Keratinocyte (primary cell): Measurements from ENCODE around the gene SARNP.

Source experiments
- EZH2 ChIP-seq: IDR thresholded peaks from one replicate; pipeline ENCODE4 v1.6.1; 2012; ENCODE audit warnings: inconsistent platforms, mild to moderate bottlenecking, low read length, moderate library complexity
- TF ChIP-seq, protein P1 (sequence below), 3 experiments: IDR thresholded peaks in 1 of 3; conservative IDR thresholded peaks in 1 of 3; optimal IDR thresholded peaks in 1 of 3; 2 replicates in 2 of 3; 3 replicates in 1 of 3; pipeline versions ENCODE3 to v1.5.1; 2011; ENCODE audit warnings: low read length in 3 of 3, mild to moderate bottlenecking in 3 of 3, moderate library complexity in 2 of 3, control low read depth in 1 of 3, inconsistent platforms in 1 of 3; ENCODE audit not compliant: insufficient read depth in 2 of 3; ENCODE audit errors: extremely low read depth in 1 of 3

- TF ChIP-seq, protein P1, sequence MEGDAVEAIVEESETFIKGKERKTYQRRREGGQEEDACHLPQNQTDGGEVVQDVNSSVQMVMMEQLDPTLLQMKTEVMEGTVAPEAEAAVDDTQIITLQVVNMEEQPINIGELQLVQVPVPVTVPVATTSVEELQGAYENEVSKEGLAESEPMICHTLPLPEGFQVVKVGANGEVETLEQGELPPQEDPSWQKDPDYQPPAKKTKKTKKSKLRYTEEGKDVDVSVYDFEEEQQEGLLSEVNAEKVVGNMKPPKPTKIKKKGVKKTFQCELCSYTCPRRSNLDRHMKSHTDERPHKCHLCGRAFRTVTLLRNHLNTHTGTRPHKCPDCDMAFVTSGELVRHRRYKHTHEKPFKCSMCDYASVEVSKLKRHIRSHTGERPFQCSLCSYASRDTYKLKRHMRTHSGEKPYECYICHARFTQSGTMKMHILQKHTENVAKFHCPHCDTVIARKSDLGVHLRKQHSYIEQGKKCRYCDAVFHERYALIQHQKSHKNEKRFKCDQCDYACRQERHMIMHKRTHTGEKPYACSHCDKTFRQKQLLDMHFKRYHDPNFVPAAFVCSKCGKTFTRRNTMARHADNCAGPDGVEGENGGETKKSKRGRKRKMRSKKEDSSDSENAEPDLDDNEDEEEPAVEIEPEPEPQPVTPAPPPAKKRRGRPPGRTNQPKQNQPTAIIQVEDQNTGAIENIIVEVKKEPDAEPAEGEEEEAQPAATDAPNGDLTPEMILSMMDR (optimal IDR thresholded peaks at IDR 0.05 in 1 of 3, IDR thresholded peaks at IDR 0.05 in 1 of 3, conservative IDR thresholded peaks at IDR 0.05 in 1 of 3; ENCODE audit: extremely low read depth in 1 of 3, insufficient read depth in 2 of 3, low read length in 3 of 3): peak; percentile 56 to 85 (median 59)
- TF ChIP-seq EZH2: no peak
Observed at GRCh38 chr12:55738123-55739024, 79.2 kb downstream of the SARNP start.
